ENCODE measurements around the gene ALCAM.
A peak's percentile ranks its signal among the peaks of the same experiment; 100 is the strongest.
"Not testable (repeated sequence)": the region's sequence is repeated elsewhere in the genome, so short reads cannot be mapped to it uniquely, and the experiment has no call there.

The ALCAM gene

GRCh38 chr3:105392598-105392997, 25.9 kb downstream of the ALCAM start:
- DNase-seq, result not testable (repeated sequence)

DNA sequence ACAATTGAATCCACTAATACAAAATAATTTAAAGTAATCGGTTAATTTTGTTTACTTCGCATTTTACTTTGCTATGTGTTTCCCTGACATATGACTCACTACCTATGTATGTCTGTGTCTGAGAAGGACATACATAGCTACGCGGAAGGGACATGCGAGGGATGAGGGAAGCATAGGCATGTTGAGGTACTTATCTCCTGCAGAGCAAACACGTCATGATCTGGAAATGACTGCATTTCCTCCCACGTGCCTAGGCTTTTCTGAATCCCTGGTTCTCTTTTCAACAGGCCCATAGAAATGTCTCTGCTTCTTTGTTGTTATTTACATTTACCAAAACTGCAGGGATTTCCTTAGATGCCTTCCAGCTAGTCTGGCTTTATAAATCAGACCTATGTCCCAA, 27.5 kb downstream of the ALCAM start:
- DNase-seq, result no peak

DNA sequence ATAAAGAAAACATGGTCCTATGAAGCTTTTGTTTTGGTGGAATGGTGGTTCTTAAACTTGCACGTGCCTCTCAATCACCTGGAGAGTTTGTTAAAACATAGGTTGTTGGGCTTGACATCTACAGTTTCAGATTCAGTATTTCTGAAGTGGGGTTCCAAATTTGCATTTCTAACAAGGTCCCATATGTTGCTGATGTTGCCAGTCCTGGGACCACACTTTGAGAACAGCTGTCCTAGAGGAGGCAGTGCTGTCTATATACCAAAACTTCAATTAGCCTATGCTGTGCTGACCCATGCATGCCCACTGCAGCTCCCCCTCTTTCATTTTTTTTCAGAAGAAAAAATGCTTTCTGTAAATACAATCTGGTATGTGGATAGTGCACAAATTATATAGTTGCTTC, 31.3 kb downstream of the ALCAM start:
- no peak for DNase-seq

- DNase-seq, result no peak
These were observed 31.7 kb downstream of the ALCAM start for GRCh38 chr3:105398437-105398836.

- DNase-seq, result peak; percentile 21
These were observed 32.4 kb downstream of the ALCAM start for GRCh38 chr3:105399062-105399461.

- DNase-seq, result no peak
These were observed 32.9 kb downstream of the ALCAM start for GRCh38 chr3:105399611-105400010.

- no peak for DNase-seq
These were observed 34.5 kb downstream of the ALCAM start for GRCh38 chr3:105401254-105401653.

- DNase-seq, result no peak
These were observed 35.0 kb downstream of the ALCAM start for GRCh38 chr3:105401691-105402149.

- DNase-seq, result peak; percentile 1
These were observed 35.6 kb downstream of the ALCAM start for GRCh38 chr3:105402287-105402801.

- not testable (repeated sequence) for DNase-seq
These were observed 36.3 kb downstream of the ALCAM start for GRCh38 chr3:105403034-105403433.

DNA sequence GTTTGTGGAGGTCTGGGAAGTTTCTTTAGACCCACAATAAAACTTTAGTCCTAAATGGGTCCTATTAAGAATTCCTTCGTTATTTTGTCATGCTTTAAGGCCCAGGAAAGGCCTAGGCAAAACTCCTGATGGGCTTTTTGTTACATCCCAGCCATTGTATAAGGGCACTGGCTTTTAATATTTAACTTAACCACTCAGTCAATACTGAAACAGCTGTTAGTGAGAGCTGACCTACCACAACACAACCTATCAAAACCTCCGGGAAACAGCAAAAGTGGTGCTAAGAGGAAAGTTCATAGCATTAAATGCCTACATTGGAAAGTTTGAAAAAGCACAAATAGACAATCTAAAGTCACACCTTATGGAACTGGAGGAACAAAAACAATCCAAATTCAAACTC, 39.6 kb downstream of the ALCAM start:
- peak; percentile 3 for DNase-seq

- DNase-seq, result no peak
These were observed 42.7 kb downstream of the ALCAM start for GRCh38 chr3:105409364-105409763.

GRCh38 chr3:105413343-105413887, 46.7 kb downstream of the ALCAM start:
- no peak for DNase-seq

DNA sequence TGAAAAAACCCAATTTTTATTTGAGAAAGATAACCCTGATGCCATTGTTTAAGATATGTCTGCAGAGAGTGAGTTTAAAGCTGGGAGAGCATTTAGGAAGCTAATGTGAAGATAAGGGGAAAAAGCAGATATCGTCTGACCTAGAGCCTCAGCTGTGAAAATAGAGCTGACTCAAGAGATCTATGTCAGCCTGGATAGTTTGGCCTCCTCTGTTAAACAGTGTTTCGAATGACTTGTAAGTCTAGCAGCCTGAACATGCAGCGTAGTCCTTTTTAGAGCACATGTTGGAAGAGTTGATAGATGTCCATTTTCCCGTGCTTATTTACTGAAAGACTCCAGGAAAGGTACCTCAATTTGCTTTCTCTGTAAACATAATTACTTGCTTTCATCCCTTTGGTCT, 48.1 kb downstream of the ALCAM start:
- DNase-seq, result no peak

DNA sequence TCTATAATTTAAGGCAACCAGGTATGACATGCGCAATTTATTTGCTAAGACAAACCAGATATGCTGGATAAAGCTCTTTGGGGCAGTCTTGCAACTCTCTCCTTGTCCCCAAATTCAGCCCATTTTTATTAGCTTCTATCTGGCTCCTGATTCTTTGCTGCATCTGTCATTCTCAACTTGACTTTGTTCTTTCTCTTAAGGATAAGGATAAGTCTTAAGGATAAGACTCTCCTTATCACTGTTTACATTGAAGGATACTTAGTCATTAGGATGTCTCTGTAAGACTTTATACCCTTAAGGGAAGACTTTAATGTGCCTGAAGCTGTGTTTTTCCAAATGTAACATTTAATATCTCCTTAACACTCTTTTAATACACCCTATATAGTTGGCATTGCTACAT, 49.2 kb downstream of the ALCAM start:
- no peak for DNase-seq

DNA sequence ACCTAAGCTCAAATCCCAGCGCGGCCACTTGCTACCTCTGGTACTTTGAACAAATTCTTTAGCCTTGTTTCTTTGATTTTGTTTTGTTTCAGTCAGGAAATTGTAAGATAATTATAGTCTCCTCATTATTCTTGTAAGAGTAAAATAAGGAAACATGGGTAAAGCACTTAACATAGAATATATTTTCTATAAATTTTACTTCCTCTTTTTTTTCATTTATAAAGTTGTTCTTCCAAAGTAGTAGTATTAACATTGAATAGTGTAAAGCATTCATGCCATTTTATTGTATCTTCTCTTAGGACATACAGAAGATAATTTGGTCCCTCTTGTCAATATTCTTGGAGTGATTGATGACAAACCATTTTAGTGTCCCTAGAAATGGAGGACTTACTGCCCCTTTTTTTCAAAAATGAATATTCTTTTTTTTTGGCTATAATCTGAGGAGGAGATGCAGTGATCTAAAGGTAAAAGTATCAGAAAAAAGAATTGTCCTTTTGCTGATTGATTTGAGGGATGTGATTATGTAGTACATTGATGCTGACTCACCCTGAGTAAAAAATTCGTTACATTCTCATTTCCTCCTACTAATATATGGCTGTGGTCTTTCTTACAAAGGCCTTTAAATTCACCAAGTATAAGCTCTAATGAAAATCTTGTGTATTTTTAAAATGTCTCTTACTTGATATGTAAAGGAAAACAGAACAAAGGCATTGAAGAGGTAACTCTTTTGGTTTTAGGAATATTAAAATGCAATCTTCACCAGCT, 51.0 kb downstream of the ALCAM start:
- DNase-seq, result no peak

- no peak for DNase-seq
These were observed 55.9 kb downstream of the ALCAM start for GRCh38 chr3:105422645-105423044.

GRCh38 chr3:105423397-105423796, 56.7 kb downstream of the ALCAM start:
- no peak for DNase-seq

GRCh38 chr3:105424412-105425152, 57.9 kb downstream of the ALCAM start:
- no peak for DNase-seq

- peak; percentile 45 for DNase-seq
These were observed 58.4 kb downstream of the ALCAM start for GRCh38 chr3:105425153-105425502.

DNA sequence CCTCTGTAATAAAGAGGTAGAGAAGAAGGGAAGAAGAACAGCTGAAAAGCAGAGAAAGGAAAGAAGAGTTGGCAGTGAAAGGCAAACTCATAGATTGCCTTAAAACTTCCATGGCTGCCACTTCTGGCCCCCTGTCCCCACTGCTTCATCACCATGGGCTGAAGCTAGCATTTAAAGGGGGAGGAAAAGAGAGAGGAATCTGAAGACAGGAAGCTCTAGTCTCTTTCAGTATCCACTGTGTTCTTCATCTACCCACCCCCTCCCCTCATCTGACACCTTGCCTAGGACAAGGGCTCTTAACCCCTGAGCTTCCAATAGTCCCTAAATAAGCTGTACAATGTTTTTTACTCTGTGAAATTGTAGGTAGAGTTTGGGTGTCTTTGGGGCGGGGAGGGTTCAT, 60.6 kb downstream of the ALCAM start:
- DNase-seq, result peak; percentile 6

- DNase-seq, result peak; percentile 58
These were observed 62.5 kb downstream of the ALCAM start for GRCh38 chr3:105429034-105429762.

DNA sequence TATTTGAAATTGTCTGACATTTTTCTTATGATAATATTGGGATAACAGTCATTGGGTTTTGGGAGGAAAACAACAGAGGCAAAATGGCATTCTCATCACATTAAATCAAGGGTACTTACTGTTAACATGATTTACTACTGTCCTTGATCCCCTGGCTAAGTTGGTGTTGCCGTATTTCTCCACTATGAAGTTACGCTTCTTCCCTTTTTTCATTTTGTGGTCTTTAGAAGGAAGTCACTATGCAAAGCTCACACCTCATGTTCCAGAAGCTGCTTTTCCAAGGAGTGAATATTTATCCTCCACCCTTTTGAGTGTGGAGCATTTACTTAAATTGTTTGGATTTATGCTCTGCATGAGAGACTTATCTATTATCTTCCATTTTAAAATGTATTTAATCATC, 63.7 kb downstream of the ALCAM start:
- no peak for DNase-seq

Data from DMS53 (cell line).